GM18507 (cell line): ENCODE results near the gene NDFIP2.

Source experiments
- DNase-seq: peaks from one replicate; pipeline ENCODE4 v3.0.0; 2011; ENCODE audit warnings: low read depth; ENCODE audit not compliant: insufficient read length; ENCODE audit errors: extremely low spot score
- FAIRE-seq: peaks from 2 replicates; lab custom pipeline; 2011; peaks lifted over from hg19 to GRCh38; lab: Jason Lieb, UNC

NDFIP2 gene

DNA sequence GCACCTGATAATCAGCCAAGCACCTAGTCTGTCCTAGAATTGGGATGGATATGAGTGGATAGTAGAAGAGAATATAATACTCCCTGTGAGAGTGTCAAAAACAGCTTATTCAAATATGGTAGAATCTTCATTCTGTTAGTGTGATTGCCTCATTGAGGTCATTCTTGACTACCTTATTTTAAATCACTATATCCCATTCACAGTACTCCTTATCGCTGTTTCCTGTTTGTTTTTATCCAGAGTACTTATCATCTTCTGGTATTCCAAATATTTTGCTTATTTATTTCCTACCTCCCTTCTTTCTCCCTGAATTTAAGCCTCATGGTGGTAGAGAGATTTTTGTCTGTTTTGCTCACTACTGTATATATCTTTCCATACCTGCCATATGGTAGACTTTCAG, 9.9 kb downstream of the NDFIP2 start:
- DNase-seq (no peak), FAIRE-seq (no peak)

DNA sequence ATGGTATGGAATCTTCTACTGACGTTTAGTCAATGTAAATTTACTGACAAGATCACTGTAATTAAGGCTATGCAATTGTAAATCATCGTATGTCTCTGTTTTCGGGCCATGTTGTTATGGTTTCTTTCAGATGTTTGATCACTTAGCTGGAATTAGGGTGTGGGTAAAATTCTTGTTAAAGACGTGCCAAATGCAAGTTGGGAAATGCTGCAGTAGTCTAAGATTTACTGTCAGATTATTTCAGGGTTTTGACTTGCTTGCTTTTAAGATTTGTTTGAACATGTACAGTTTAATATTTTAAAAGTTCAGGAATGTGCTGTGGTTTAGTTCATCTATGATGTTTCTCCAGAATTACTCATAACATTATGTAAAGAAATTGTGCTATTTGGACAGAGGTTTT, 10.8 kb downstream of the NDFIP2 start:
- no peak for DNase-seq
- FAIRE-seq = no peak

DNA sequence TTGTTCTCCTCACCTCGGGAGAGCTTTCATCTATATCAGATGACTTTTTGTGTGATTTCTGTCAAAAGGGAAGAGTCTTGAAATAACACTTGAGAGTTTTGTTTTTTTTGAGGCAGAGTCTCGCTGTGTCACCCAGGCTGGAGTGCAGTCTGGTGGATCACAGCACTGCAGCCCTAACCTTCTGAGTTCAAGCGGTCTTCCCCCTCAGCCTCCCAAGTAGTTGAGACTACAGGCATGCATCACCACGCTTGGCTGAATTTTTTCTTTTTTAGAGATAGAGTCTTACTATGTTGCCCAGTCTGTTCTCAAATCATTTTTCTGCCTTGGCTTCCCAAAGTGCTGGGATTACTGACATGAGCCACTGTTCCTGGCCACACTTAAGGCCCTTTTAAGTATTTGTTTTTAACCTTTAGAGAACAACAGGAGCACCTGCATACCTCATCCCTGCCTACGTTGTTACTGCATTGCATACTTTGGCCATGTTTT, 11.4 kb downstream of the NDFIP2 start:
- DNase-seq (no peak), FAIRE-seq (no peak)

DNA sequence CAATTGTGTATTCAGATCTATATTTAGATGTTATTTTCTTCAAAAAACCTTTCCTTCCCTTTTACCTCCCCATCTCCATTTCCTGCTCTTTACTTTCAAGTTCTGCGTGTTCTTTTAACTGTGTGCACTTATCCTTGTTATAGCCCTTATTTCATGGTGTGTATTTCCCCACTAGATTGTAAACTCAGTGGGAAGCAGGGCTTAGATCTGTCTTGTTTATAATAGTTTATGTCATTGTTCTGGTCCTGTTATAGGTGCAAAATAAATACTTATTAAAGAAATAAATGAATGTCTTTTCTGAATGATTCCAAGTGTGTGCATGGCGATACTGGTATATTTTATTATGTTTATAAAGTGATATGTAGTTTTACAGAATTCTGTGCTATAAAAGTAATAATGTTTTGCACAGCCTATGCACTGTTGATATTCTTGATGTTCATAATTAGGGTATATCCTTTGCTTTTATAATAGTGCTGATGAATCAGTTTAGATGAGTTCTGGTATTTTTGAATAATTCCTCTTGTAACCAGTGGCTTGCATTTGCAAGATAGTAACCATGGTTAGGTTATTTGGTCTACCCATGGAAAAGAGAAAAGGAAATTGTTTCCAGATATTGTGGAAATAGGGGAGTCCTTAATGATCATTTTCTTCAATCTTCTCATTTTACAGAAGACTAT, 12.1 kb downstream of the NDFIP2 start:
- FAIRE-seq = no peak
- DNase-seq = no peak

DNA sequence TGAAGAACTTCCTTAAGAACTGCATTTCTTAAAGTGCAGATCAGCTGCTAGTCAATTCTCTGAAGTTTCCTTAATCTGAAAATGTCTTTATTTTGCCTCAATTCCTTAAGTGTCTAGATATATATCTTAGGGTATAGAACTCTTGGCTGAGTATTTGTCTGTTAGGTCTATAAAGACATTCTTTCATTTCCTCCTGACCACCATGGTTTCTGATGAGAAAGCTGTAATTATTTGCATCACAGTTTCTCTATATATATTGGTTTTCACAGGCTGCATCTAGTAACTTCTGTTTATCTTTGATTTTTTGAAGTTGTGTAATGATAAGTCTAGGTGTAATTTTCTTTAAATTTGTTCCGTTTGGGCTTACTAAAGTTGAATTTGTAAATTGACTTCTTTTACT, 15.2 kb downstream of the NDFIP2 start:
- FAIRE-seq (no peak), DNase-seq (no peak)

DNA sequence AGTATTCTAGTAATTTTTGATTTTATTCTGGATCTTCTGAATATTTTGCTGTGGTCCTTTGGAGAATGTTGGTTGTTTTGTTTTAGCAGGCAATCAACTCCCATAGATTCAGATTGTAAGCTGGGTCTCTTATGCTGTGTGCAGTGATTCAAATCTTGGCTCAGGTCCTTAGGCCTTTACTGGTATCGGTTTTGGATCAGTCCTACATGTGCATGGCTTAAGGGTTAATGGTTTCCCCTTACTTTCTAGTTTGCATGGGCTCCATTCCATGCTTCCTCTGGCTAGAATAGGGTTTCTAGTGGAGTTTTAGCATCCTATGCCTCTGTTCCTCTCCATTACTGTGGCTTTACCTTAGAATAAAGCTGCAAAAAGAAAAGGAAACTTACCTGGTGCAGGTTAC, 16.1 kb downstream of the NDFIP2 start:
- FAIRE-seq (no peak), DNase-seq (no peak)

DNA sequence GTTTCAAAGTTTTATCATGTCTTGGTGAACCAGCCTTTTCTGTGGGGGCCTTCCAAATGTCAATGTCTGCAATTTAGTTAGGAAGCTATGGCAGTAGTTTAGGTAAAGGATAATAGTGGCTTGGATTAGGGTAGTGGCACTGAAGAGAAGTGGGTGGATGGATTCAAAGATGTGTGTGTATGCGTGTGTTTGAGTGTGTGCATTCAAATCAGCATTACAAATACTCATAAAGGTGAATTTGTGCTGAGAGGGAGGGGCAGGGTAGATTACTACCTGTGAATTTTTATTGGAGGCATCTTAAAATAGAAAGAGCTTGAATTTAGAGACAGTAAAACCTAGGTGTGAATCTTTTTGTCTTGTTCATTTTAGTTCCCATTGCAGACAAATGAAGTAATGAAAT, 16.9 kb downstream of the NDFIP2 start:
- DNase-seq = no peak
- FAIRE-seq = no peak

DNA sequence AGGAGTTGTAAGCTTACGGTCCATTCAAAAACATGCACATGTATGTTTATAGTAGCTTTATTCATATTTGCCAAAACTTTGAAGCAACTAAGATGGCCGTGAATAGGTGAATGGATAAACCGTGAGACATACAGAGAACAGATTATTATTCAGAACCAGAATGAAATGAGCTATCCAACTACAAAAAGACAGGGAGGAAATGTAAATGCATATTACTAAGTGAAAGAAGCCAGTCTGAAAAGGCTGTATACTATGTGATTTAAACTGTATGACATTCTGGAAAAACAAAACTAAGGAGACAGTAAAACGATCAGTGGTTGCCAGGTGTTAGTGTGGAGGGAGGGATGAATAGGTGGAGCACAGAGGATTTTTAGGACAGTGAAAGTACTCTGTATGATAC, 19.9 kb downstream of the NDFIP2 start:
- FAIRE-seq (no peak), DNase-seq (no peak)

DNA sequence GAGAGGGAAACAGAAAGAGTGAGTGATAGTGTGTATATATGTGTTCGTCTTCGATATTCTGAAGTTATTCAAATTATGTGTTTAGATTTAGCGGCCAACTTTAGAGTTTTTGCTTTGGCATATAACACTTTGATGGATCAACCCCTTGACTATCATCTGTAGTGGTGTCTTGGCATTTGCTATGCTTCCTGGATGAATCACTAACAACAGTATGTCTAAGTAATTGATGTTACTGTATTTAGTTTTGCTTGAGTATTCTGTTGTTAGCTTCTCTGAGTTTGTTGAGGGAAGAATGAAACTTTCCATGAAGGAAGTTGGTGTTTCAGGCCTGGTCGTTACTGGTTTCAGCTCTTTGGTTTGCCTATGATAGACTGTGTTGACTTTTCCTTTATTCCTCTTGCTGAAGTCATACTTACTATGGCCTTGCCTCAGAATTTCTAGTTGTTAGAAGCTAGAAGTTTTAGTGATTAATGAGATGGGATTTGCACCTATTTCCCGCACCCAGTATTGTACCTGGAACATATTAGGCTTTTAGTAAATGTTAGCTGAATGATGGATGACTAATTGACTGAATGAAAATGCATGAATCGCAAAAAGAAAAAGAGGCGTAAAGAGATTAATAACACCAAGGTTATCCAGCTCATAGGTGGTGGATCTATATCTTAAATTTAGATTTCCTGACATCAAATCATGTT, 20.7 kb downstream of the NDFIP2 start:
- DNase-seq (no peak), FAIRE-seq (no peak)

DNA sequence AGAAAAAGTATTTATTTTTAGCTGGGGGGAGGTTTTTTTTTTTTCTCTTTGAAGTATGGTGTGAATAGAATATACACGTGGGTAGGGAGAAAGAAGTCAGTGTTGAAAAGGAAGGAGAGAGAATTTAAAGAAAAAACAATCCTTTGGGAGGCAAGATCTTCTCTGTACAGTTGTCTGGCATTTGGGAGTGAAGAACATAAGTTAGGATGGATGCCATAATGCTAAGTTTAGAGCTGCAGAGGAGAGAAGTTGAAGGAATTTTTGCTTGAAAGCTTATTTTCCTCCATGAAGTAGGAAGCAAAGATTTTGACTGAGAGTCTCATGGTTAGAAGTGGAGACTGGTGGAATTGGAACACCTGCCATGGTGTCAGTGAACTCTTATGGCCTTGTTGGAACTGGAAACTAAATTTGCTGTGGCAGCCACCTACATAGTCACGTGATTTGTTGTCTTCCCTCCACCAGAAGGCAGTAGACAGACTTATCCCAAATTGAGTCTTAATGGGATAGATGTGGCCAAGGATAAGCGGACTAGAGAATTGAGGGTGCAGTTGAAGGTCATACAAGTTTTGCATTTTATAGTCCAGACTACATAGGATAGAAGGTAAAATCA, 22.0 kb downstream of the NDFIP2 start:
- DNase-seq = no peak
- no peak for FAIRE-seq

DNA sequence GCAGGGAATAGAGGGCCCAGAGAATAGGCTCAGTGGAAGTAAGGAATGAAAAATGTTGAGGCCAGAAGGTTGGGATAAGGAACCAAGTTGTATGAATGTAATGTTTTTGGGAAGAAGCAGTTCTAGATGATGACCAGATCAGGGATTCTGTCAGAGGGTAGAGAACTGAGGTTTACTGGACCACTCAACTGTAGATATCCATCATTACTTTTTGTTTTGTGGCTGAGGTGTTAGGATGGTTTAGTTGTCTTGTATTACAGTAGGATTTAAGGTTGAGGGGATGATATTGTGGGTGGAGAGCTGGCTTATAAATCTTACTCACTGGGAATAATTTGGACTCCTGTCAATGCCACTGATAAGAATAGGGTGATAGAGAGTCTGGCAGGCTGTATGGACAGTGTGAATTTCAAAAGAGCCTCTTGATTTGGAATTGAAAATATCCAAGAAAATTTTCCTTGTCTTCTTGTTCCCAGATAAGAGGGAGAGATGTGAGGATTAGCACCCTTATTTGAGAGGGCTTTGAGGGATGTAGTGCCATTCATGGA, 22.6 kb downstream of the NDFIP2 start:
- DNase-seq (no peak), FAIRE-seq (no peak)

DNA sequence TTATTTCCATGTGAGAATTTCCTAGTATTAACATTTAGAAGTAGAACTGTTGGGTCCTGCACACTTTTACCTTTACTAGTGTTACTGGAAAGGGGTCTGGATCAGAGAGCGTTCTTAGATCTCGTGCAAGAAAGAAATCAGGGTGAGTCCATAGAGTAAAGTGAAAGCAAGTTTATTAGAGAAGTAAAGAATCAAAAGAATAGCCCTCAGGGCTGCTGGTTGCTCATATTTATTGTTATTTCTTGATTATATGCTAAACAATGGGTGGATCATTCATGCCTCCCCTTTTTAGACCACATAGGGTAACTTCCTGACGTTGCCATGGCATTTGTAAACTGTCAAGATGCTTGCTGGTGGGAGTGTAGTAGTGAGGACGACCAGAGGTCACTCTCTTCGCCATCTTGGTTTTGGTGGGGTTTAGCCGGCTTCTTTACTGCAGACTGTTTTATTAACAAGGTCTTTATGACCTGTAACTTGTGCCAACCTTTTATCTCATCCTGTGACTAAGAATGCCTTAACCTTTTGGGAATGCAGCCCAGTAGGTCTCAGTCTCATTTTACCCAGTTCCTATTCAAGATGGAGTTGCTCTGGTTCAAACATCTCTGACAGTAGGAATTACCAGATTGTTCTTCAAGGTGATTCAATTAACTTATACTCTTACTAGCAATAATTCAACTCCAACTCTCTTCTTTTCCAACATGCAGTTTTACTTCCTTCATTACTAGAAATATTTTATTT, 27.4 kb downstream of the NDFIP2 start:
- DNase-seq (no peak), FAIRE-seq (no peak)

DNA sequence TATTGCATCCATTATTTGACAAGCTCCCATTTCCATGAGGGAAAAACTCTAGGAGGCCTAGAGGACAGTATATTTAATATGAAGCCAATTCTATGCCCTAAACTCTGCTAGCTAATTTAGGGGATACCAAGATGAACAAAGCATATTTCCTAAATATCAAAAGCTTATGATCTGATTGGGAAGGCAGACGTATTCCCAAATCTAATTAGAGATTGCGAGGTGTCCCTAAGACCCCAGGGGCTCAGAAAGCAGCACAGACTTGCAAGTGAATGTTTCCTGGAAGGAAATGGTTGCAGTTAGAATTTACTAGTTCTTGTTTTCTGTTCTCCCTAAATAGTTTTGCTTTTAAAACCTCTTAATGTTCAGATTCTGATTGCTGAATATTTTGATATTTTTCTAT, 30.7 kb downstream of the NDFIP2 start:
- no peak for FAIRE-seq
- no peak for DNase-seq

DNA sequence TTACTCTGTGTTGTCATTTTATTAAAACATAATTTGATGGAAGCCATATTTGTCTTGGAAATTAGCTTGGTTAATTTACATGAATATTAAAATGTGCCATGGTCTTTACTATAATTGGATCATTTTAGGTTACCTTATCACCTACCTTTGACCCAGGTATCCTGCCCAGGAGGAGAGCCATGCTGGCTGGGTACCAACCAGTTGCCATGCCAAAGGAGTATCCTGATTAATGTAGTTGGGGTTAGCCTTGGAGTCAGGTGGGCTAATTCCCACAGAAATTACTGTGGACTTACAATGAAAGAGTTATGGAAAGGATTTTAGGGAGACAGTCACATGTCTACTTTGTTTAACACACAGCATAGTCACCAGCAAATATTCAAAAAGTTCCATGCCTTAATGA, 32.0 kb downstream of the NDFIP2 start:
- DNase-seq (no peak), FAIRE-seq (no peak)

DNA sequence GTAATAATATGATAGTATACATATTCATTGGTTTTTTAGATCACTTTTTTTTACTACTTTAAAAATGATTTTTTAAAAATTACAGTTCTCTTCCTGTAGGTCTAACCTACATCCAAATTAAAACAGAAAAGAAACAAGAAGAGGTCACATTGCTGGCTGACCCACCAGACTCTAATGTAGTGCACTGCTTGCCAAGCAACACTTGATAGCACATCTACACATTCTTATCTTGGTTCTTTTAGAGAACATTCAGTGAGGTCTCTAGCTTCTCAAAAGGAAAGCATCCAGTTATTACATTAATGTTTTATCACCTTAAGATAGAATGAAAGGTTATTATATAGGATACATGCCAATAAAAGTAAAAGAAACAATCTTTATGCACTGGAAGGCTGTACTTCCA, 35.6 kb downstream of the NDFIP2 start:
- DNase-seq = no peak
- FAIRE-seq = no peak

DNA sequence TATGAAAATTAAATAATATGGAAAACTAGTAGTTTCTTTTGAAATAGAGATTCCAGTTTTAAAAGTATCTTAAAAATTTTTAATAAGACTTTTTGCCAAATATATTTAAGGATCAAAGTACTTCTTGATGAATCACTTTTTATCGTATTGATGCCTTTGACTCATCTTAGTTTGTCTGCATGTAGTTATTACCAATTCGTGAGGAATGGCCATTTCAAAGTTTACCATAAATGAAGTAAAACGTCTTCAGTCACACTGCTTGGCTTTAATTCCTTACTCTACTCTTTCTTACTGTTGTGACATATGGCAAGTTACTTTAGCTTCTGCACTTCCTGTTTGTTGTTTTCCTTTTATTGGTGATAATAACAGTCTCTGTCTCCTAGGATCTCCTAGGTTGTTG, 38.3 kb downstream of the NDFIP2 start:
- DNase-seq (no peak), FAIRE-seq (no peak)

DNA sequence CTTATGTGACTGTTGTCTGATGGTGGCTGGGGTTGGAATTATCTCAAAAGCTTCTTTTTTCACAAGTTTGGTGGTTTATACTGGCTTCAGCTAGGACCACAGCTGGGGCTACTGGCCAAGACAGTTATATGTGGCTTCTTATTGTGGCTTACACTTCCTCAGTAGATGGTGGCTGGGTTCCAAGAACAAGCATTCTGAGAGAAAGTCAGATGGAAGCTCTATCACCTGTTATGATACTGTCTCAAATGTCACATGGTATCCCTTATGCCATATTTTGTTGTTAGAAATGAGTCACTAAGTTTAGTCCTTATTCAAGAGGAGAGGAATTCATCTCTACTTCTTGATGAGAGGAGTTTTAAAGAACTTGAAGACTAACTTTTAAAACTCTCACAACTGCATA, 41.6 kb downstream of the NDFIP2 start:
- FAIRE-seq (peak; percentile 92), DNase-seq (peak; percentile 36)

DNA sequence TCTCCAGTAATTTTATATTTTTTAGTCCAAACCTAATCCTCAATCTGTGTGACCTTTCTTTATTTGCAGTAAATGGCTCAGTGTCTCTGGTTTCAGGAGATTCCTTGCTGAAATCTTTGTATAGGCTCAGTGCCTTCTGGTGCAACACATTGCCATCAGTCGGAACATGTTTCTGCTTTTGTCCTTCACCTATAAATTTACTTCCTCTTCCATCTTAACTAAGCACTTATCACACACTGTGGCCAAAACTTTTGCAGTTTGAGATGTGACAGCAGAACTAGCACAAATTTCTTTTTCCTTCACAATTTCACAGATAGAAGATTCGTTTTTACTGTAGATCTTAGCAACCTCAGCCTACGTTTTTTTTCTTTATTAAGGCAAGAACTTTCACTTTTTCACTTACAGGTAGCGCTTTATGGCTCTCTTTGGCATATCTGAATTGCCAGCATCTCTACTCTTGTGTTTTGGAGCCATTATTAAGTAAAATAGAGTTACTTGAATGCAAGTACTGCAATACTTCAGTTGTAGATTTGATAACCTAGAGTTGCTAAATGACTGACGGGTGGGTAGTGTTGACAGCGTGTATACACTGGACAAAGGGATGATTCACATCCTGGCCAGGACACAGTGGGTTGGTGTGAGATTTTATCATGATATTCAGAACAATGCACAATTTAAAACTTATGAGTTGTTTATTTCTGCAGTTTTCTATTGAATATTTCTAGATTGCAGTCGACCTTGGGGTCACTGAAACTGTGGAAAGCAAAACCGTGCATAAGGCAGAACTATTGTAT, 44.3 kb downstream of the NDFIP2 start:
- no peak for DNase-seq
- peak; percentile 80 for FAIRE-seq

DNA sequence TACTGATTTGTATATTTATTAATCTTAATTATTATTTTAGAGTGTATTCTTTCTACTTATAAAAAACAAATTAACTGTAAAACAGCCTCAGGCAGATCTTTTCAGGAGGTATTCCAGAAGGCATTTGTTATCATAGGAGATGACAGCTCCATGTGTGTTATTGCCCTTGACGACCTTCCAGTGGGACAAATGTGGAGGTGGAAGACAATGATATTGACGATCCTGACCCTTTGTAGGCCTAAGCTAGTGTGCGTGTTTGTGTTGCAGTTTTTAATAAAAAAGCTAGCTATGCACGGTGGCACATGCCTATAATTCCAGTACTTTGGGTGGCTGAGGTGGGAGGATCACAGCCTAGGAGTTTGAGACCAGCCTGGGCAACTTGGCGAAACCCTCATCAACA, 46.7 kb downstream of the NDFIP2 start:
- FAIRE-seq (no peak), DNase-seq (no peak)
